ENCODE measurements around the gene ARID1A. TPM values are rescaled to one million over a fixed set of nuclear protein-coding genes. Genes with fewer than 3 reads are reported as not detected.

ARID1A gene
- total and polyA plus RNA-seq, 8 donors = 9.9 to 74.2 (median 45.3) TPM

GRCh38 chr1:26775666-26776065, 79.9 kb downstream of the ARID1A start:
- intact Hi-C loops (cut with DNase I; ENCODE audit: low total_unique reads) = no loop called here
- peak overlapping the region in 1 of 5 donors; percentile 5 for H3K27ac ChIP-seq

GRCh38 chr1:26779098-26779668, 83.4 kb downstream of the ARID1A start:
- no peak for TF ChIP-seq POLR2A (IDR thresholded peaks at IDR 0.05)
- no peak for TF ChIP-seq POLR2AphosphoS5 (IDR thresholded peaks at IDR 0.05)
- intact Hi-C loops (cut with DNase I; ENCODE audit: low total_unique reads) = no loop called here
- Histone ChIP-seq H3K27ac (no peak overlapping the region), H3K4me1 (peaks cover 21 to 64% (median 34%) of the 10 kb centered on the region in 4 donors), H3K9me3 (no peaks in the 10 kb centered on the region), H3K36me3 (peaks cover 54 to 82% (median 75%) of the 10 kb centered on the region in 4 donors), H3K4me3 (no peak overlapping the region), H3K27me3 (no peaks in the 10 kb centered on the region)
- WGBS, 5 donors = 68 to 80% (median 69%) methylated on average over 11 of the region's 11 CpGs
- no peak for DNase-seq

More at GRCh38 chr1:26775666-26776065, 79.9 kb downstream of the ARID1A start:
- no peak for TF ChIP-seq POLR2AphosphoS5 (IDR thresholded peaks at IDR 0.05)
- no peak for TF ChIP-seq CTCF (IDR thresholded peaks at IDR 0.05)
- TF ChIP-seq POLR2A (IDR thresholded peaks at IDR 0.05) = no peak
- TF ChIP-seq EP300 (IDR thresholded peaks at IDR 0.05) = no peak
- peaks cover 82 to 100% (median 99%) of the 10 kb centered on the region in 4 donors for H3K36me3 ChIP-seq
- H3K4me3 ChIP-seq = no peak overlapping the region
- no peaks in the 10 kb centered on the region for H3K9me3 ChIP-seq
- WGBS, 5 donors = 58 to 80% (median 72%) methylated on average over 4 of the region's 4 CpGs
- peaks cover 11 to 48% (median 21%) of the 10 kb centered on the region in 4 donors for H3K4me1 ChIP-seq
- no peak for DNase-seq
- no peaks in the 10 kb centered on the region for H3K27me3 ChIP-seq

GRCh38 chr1:26780344-26780957, 84.6 kb downstream of the ARID1A start:
- intact Hi-C loops (cut with DNase I; ENCODE audit: low total_unique reads) = loop anchor here (10.0 kb wide), 1 partner anchor 96 kb away; no protein-coding TSS in a partner anchor
- no peaks in the 10 kb centered on the region for H3K27me3 ChIP-seq
- peaks cover 33 to 73% (median 47%) of the 10 kb centered on the region in 4 donors for H3K4me1 ChIP-seq

GRCh38 chr1:26781206-26781825, 85.5 kb downstream of the ARID1A start:
- H3K36me3 ChIP-seq = peaks cover 35 to 61% (median 53%) of the 10 kb centered on the region in 4 donors

More at GRCh38 chr1:26780344-26780957, 84.6 kb downstream of the ARID1A start:
- Histone ChIP-seq H3K36me3 (peaks cover 42 to 70% (median 62%) of the 10 kb centered on the region in 4 donors), H3K27ac (peak overlapping the region in 1 of 5 donors; percentile 98), H3K9me3 (no peaks in the 10 kb centered on the region), H3K4me3 (no peak overlapping the region)
- TF ChIP-seq POLR2A (IDR thresholded peaks at IDR 0.05) (no peak), CTCF (IDR thresholded peaks at IDR 0.05) (no peak)
- DNase-seq = no peak
- WGBS, 5 donors = 79 to 87% (median 83%) methylated on average over 18 to 21 of the region's 21 CpGs

More at GRCh38 chr1:26781206-26781825, 85.5 kb downstream of the ARID1A start:
- Histone ChIP-seq H3K4me3 (no peak overlapping the region), H3K27me3 (no peaks in the 10 kb centered on the region), H3K9me3 (no peaks in the 10 kb centered on the region), H3K27ac (peak overlapping the region; percentile 38 to 100 (median 97)), H3K4me1 (peaks cover 42 to 76% (median 55%) of the 10 kb centered on the region in 4 donors)
- intact Hi-C loops (cut with DNase I; ENCODE audit: low total_unique reads) = loop anchor here (10.0 kb wide), 1 partner anchor 97 kb away; no protein-coding TSS in a partner anchor
- 44 to 59% (median 46%) methylated on average over 11 of the region's 11 CpGs for WGBS, 5 donors
- DNase-seq = peak in 1 of 2 donors; percentile 36
- no peak for TF ChIP-seq POLR2AphosphoS5 (IDR thresholded peaks at IDR 0.05)
- no peak for TF ChIP-seq EP300 (IDR thresholded peaks at IDR 0.05)
- TF ChIP-seq POLR2A (IDR thresholded peaks at IDR 0.05) = no peak
- TF ChIP-seq CTCF (IDR thresholded peaks at IDR 0.05) = no peak

All from stomach (tissue), 9 donors.